DND-41 (cell line): ENCODE data around the gene IMPG1.

Source experiments
- ATAC-seq: fragments of 200-7000 bp; cut with Tn5 transposase; 3 replicates; pipeline ENCODE4 v1.9.1; 2021; ENCODE audit warnings: low read depth; ENCODE audit not compliant: insufficient read depth
- DNase-seq: peaks from one replicate; pipeline ENCODE4 v3.0.0-alpha.2; 2020
- H2AFZ ChIP-seq: 2 replicates; pipeline ENCODE4 v1.6.0; 2012; ENCODE audit warnings: low read depth, low read length
- H3K27ac ChIP-seq: 2 replicates; pipeline ENCODE4 v1.5.1; 2012; ENCODE audit warnings: low read length, inconsistent platforms
- H3K27me3 ChIP-seq: fragments of 200-600 bp; sonication (generic); 2 replicates; pipeline ENCODE4 v1.6.0; 2012; ENCODE audit warnings: low read length, mild to moderate bottlenecking, inconsistent platforms; ENCODE audit not compliant: insufficient read depth, poor library complexity
- H3K36me3 ChIP-seq: 2 replicates; pipeline ENCODE4 v1.5.1; 2012; ENCODE audit warnings: low read length, inconsistent platforms; ENCODE audit not compliant: insufficient read depth
- H3K4me1 ChIP-seq: 2 replicates; pipeline ENCODE4 v1.5.1; 2012; ENCODE audit warnings: mild to moderate bottlenecking, low read length; ENCODE audit not compliant: insufficient read depth
- H3K4me2 ChIP-seq: 2 replicates; pipeline ENCODE4 v1.6.0; 2012; ENCODE audit warnings: mild to moderate bottlenecking, moderate library complexity, low read length, inconsistent platforms; ENCODE audit not compliant: insufficient read depth
- H3K4me3 ChIP-seq, 2 experiments: fragments of 200-600 bp in 1 of 2; shearing (Covaris generic) in 1 of 2; 2 replicates each; pipeline ENCODE4 v1.5.1; 2012 to 2016; ENCODE audit warnings: inconsistent platforms in 2 of 2, low read length in 2 of 2, mild to moderate bottlenecking in 2 of 2, low read depth in 1 of 2, moderate library complexity in 1 of 2
- H3K79me2 ChIP-seq: 2 replicates; pipeline ENCODE4 v1.6.0; 2012; ENCODE audit warnings: low read length, inconsistent platforms; ENCODE audit not compliant: insufficient read depth
- H3K9ac ChIP-seq: 2 replicates; pipeline ENCODE4 v1.6.0; 2012; ENCODE audit warnings: low read depth, mild to moderate bottlenecking, inconsistent platforms, low read length, moderate library complexity
- H3K9me3 ChIP-seq: 2 replicates; pipeline ENCODE4 v1.5.1; 2012; ENCODE audit warnings: low read length, moderate library complexity, mild to moderate bottlenecking, inconsistent platforms; ENCODE audit not compliant: insufficient read depth, severe bottlenecking
- H4K20me1 ChIP-seq: 2 replicates; pipeline ENCODE4 v1.6.0; 2012; ENCODE audit warnings: low read length; ENCODE audit not compliant: insufficient read depth
- CTCF ChIP-seq: IDR thresholded peaks from 2 replicates; pipeline ENCODE4 v1.5.1; 2012; ENCODE audit warnings: borderline replicate concordance, low read length, moderate library complexity, mild to moderate bottlenecking; ENCODE audit not compliant: poor library complexity, severe bottlenecking; ENCODE audit errors: extremely low read depth
- EZH2 ChIP-seq: IDR thresholded peaks from 3 replicates; pipeline ENCODE4 v1.6.1; 2012; ENCODE audit warnings: borderline replicate concordance, low read depth, mild to moderate bottlenecking, moderate library complexity, low read length, inconsistent platforms; ENCODE audit not compliant: severe bottlenecking

The IMPG1 gene

GRCh38 chr6:75934643-75935472 is 137.6 kb downstream of the IMPG1 start:
- Histone ChIP-seq H3K9me3 (no peaks in the 10 kb centered on the region), H3K79me2 (no peaks in the 10 kb centered on the region), H3K4me2 (no peak overlapping the region), H3K27ac (no peak overlapping the region), H3K4me1 (no peaks in the 10 kb centered on the region), H3K36me3 (no peaks in the 10 kb centered on the region), H3K4me3 (no peak overlapping the region), H2AFZ (no peak overlapping the region), H3K27me3 (no peaks in the 10 kb centered on the region), H4K20me1 (no peaks in the 10 kb centered on the region), H3K9ac (no peak overlapping the region)
- DNase-seq (peak; percentile 26), ATAC-seq (peak; percentile 63; the same call in 2 of the 3 replicates)
- no peak for TF ChIP-seq EZH2
- peak; percentile 78 for TF ChIP-seq CTCF

GRCh38 chr6:75933387-75933975 is 139.0 kb downstream of the IMPG1 start:
- Histone ChIP-seq H3K4me2 (no peak overlapping the region), H4K20me1 (no peaks in the 10 kb centered on the region), H3K4me3 (no peak overlapping the region), H2AFZ (no peak overlapping the region), H3K79me2 (no peaks in the 10 kb centered on the region), H3K4me1 (no peaks in the 10 kb centered on the region), H3K9ac (no peak overlapping the region), H3K36me3 (no peaks in the 10 kb centered on the region), H3K27me3 (no peaks in the 10 kb centered on the region), H3K9me3 (no peaks in the 10 kb centered on the region), H3K27ac (no peak overlapping the region)
- TF ChIP-seq EZH2 (no peak), CTCF (no peak)
- DNase-seq (no peak), ATAC-seq (no peak)

- no peak overlapping the region for H3K4me2 ChIP-seq
- no peaks in the 10 kb centered on the region for H4K20me1 ChIP-seq
- H3K4me1 ChIP-seq = no peaks in the 10 kb centered on the region
- no peaks in the 10 kb centered on the region for H3K9me3 ChIP-seq
- no peak overlapping the region for H3K4me3 ChIP-seq
- H3K27ac ChIP-seq = no peak overlapping the region
- TF ChIP-seq CTCF = peak; percentile 56
- TF ChIP-seq EZH2 = no peak
- no peak overlapping the region for H3K9ac ChIP-seq
- H3K79me2 ChIP-seq = no peaks in the 10 kb centered on the region
- H3K27me3 ChIP-seq = no peaks in the 10 kb centered on the region
- no peaks in the 10 kb centered on the region for H3K36me3 ChIP-seq
- ATAC-seq (no peak), DNase-seq (peak; percentile 11)
- no peak overlapping the region for H2AFZ ChIP-seq
Measured at GRCh38 chr6:75932067-75932466, 140.4 kb downstream of the IMPG1 start.
